Measurements from ENCODE around the gene GFOD1. TPM values are rescaled to one million over a fixed set of nuclear protein-coding genes. Genes with fewer than 3 reads are reported as not detected.
A peak's percentile ranks its signal among the peaks of the same experiment; 100 is the strongest.
"Not testable (repeated sequence)": the region's sequence is repeated elsewhere in the genome, so short reads cannot be mapped to it uniquely, and the experiment has no call there.

Gene GFOD1
- total RNA-seq, 1 donor from 2014 or later: 0.81 TPM

DNA sequence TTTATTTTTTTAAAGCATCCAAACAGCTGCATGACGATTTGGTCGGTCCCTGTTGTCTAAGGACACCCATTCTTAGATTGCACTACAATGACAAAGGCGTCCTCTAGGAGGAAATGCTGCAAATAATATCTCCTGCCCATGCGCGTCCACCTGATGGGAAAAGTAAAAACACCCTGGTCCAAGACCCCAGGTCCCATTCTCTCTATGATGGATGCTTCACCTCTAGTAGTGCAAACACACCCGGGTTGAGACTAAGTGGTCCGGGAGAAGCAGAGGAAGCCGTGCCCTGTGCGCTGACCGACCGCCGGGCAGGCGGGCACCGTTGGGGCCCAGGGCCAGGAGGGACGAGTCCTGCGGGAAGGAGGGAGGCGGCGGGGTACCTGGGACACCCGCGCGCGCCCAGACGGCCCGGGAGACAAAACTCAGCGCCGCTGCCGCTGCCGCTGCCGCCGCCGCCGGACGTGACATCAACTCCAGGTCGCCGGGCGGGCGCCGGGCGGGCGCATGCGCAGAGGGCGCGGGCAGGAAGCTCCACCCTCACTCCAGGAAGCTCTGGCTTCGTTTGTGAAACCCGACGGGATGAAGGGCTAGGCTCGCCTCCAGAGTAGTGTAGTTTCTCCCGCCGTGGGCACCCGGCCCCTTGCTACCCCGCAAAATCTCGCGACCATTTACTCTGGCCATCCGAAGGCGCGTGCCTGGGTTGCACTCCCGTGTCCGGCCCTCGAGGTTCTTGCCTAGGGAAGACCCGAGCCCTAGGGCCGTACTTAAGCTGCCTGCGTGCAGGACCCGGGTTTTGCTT, 159.1 kb downstream of the GFOD1 start, which contains the start of gene TBC1D7:
Gene TBC1D7 (minus strand): TSS at position 462 of the 799 bp plus-strand sequence. CDS start 1,639 bp downstream, outside the sequence.
- Mint-ChIP-seq H3K27ac (peak within 1 kb of the TSS; percentile 97), H3K4me1 (ENCODE audit: low read depth) (peaks cover 22% of the 10 kb centered on the region), H3K9me3 (ENCODE audit: low read depth) (no peaks in the 10 kb centered on the region), H3K36me3 (ENCODE audit: insufficient read depth) (peaks cover 11% of the 10 kb centered on the region), H3K27me3 (peaks cover 6% of the 10 kb centered on the region), H3K4me3 (ENCODE audit: low read depth) (peak within 1 kb of the TSS; percentile 92)
- TF ChIP-seq, protein P1, sequence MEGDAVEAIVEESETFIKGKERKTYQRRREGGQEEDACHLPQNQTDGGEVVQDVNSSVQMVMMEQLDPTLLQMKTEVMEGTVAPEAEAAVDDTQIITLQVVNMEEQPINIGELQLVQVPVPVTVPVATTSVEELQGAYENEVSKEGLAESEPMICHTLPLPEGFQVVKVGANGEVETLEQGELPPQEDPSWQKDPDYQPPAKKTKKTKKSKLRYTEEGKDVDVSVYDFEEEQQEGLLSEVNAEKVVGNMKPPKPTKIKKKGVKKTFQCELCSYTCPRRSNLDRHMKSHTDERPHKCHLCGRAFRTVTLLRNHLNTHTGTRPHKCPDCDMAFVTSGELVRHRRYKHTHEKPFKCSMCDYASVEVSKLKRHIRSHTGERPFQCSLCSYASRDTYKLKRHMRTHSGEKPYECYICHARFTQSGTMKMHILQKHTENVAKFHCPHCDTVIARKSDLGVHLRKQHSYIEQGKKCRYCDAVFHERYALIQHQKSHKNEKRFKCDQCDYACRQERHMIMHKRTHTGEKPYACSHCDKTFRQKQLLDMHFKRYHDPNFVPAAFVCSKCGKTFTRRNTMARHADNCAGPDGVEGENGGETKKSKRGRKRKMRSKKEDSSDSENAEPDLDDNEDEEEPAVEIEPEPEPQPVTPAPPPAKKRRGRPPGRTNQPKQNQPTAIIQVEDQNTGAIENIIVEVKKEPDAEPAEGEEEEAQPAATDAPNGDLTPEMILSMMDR (IDR thresholded peaks at IDR 0.05; ENCODE audit: unreplicated experiment): peak; percentile 42
- DNase-seq (ENCODE audit: low spot score, unreplicated experiment): peak; percentile 90

DNA sequence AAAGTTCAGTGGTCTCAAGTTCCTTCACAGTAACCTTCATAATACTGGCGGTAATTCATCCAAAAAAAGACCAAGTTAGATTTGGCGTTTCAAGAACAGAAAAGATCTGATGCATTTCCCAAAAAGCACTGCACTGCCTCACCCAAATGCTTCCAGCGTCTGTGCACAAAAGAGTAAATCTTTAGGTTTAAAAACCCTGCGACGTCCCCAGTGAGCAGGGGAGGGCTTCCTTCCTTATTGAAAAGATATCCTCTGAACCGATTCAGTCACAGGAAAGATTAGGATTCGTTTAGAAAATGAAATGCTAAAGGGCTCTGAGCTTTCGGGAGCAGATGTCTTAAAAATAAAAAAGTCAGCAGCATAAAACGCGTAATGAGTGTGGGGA, 159.7 kb downstream of the GFOD1 start:
- peak overlapping the region; percentile 96 for H3K27ac Mint-ChIP-seq
- peak overlapping the region; percentile 92 for H3K4me3 Mint-ChIP-seq (ENCODE audit: low read depth)
- no peaks in the 10 kb centered on the region for H3K9me3 Mint-ChIP-seq (ENCODE audit: low read depth)
- peaks cover 12% of the 10 kb centered on the region for H3K36me3 Mint-ChIP-seq (ENCODE audit: insufficient read depth)
- peaks cover under 1% of the 10 kb centered on the region for H3K27me3 Mint-ChIP-seq
- TF ChIP-seq, protein P1 (IDR thresholded peaks at IDR 0.05; ENCODE audit: unreplicated experiment): no peak
- peaks cover 22% of the 10 kb centered on the region for H3K4me1 Mint-ChIP-seq (ENCODE audit: low read depth)
- no peak for DNase-seq (ENCODE audit: low spot score, unreplicated experiment)

DNA sequence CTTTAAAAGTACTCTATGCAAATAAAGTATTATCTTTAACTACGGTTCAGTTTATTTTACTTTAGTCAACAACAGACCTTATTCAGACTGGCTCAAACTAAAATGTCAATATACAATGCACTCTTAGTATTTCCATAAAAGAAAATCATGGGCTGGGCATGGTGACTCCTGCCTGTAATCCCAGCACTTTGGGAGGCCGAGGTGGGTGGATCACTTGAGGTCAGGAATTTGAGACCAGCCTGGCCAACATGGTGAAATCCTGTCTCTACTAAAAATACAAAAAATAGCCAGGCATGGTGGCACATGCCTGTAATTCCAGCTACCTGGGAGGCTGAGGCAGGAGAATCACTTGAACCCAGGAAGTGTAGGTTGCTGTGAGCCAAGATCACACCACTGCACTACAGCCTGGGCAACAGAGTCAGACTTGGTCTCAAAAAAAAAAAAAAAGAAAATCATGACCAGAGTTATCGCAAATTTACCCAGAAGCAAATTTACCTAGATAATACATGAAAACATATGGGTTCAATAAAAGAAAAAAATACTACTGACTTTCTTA, 161.3 kb downstream of the GFOD1 start:
- not testable (repeated sequence) for H3K27me3 Mint-ChIP-seq; H3K27ac Mint-ChIP-seq; DNase-seq (ENCODE audit: low spot score, unreplicated experiment); H3K9me3 Mint-ChIP-seq (ENCODE audit: low read depth)
- Mint-ChIP-seq H3K4me1 (ENCODE audit: low read depth) (peaks cover 22% of the 10 kb centered on the region), H3K4me3 (ENCODE audit: low read depth) (peak overlapping the region; percentile 92), H3K36me3 (ENCODE audit: insufficient read depth) (peaks cover 18% of the 10 kb centered on the region)

DNA sequence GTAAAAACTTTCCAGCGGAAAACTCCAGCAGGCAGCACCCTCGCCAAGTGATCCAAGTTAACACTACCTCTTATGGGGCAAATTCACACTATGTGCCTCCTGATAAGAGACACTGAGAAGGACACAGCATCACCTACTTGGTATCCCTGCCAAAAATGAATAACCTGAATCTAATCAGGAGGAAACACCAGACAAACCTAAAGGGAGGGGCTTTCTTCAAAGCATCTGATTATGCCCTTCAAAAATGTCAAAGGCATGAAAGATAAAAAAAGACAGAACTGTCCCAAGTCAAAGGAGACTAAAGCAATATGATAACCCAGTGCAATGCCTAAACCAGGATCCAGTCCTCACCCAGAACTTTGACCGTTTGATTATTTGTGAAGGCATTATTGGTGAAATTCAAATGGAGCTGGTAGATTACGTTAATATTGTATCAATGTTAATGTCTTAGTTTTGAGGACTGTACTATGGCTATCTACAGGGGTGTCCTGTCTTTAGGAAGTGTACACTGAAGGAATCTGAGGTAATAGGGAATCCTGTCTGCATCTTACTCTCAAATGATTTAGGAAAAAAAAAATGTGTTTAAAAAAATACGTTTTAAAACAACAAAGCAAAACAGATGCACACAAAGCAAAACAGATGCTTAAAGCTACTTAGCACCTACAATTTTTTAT, 167.4 kb downstream of the GFOD1 start:
- Mint-ChIP-seq H3K4me3 (ENCODE audit: low read depth) (no peak overlapping the region), H3K27ac (no peak overlapping the region), H3K36me3 (ENCODE audit: insufficient read depth) (peaks cover 35% of the 10 kb centered on the region), H3K4me1 (ENCODE audit: low read depth) (no peaks in the 10 kb centered on the region), H3K27me3 (no peaks in the 10 kb centered on the region), H3K9me3 (ENCODE audit: low read depth) (no peaks in the 10 kb centered on the region)
- TF ChIP-seq, protein P1 (IDR thresholded peaks at IDR 0.05; ENCODE audit: unreplicated experiment): no peak
- DNase-seq (ENCODE audit: low spot score, unreplicated experiment): no peak

DNA sequence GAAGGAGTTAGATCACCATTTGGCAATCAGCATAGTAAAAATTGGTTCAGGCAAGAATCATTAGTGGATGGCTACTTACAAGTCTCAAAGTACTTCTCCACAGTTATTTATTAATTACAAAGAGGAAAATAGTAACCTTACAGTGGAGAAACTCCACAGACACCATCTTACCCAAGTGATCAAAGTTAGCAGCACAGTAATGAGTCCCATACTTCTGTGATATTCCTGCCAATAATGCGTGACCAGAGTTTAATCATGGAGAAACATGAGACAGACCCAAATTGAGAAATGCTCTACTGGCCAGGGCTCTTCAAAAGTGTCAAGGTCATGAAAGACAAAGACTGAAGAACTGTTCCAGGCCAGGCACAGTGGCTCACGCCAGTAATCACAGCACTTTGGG, 168.6 kb downstream of the GFOD1 start:
- DNase-seq (ENCODE audit: low spot score, unreplicated experiment): no peak
- no peaks in the 10 kb centered on the region for H3K9me3 Mint-ChIP-seq (ENCODE audit: low read depth)
- H3K27me3 Mint-ChIP-seq: no peaks in the 10 kb centered on the region
- peaks cover 35% of the 10 kb centered on the region for H3K36me3 Mint-ChIP-seq (ENCODE audit: insufficient read depth)
- H3K27ac Mint-ChIP-seq: no peak overlapping the region
- no peaks in the 10 kb centered on the region for H3K4me1 Mint-ChIP-seq (ENCODE audit: low read depth)
- no peak overlapping the region for H3K4me3 Mint-ChIP-seq (ENCODE audit: low read depth)
- TF ChIP-seq, protein P1 (IDR thresholded peaks at IDR 0.05; ENCODE audit: unreplicated experiment): no peak

All from progenitor cell of endocrine pancreas (in vitro differentiated cells).